ENCODE data around the gene TRPC4.

TRPC4 gene

GRCh38 chr13:37667702-37668101, 201.9 kb downstream of the TRPC4 start:
- DNase-seq = no peak
- H3K4me1 ChIP-seq (ENCODE audit: control extremely low read depth in 1 of 4, control insufficient read depth in 4 of 4, insufficient read depth in 4 of 4, low read length in 3 of 4) = no peaks in the 10 kb centered on the region
- ChIA-PET POLR2A (no interaction called here), CTCF (interaction anchor here (1.2 kb wide), 1 partner anchor 23 kb away, joined by 3 read pairs; no protein-coding TSS in a partner anchor)
- H3K36me3 ChIP-seq (ENCODE audit: control insufficient read depth in 4 of 4, insufficient read depth in 4 of 4, low read length in 3 of 4) = no peaks in the 10 kb centered on the region
- no peaks in the 10 kb centered on the region for H3K9me3 ChIP-seq (ENCODE audit: control extremely low read depth in 1 of 5, control insufficient read depth in 4 of 5, insufficient read depth in 2 of 5, low read depth in 1 of 5, low read length in 4 of 5)
- no peak overlapping the region for H3K4me3 ChIP-seq (ENCODE audit: control insufficient read depth in 1 of 7, extremely low read depth in 1 of 7, insufficient read depth in 4 of 7, low read depth in 2 of 7, low read length in 6 of 7)
- H3K27me3 ChIP-seq (replicated peaks in 2 of 5; ENCODE audit: control insufficient read depth in 4 of 5, insufficient read depth in 5 of 5, low read length in 4 of 5) = no peaks in the 10 kb centered on the region
- 17% methylated on average over 1 of the region's 3 CpGs for WGBS (ENCODE audit: insufficient coverage)
- no peak overlapping the region for H3K27ac ChIP-seq (ENCODE audit: insufficient read depth in 1 of 2, low read depth in 1 of 2, low read length in 2 of 2, poor library complexity in 1 of 2, severe bottlenecking in 2 of 2)

- 80% methylated on average over 1 of the region's 2 CpGs for WGBS (ENCODE audit: insufficient coverage)
- Histone ChIP-seq H3K27ac (ENCODE audit: insufficient read depth in 1 of 2, low read depth in 1 of 2, low read length in 2 of 2, poor library complexity in 1 of 2, severe bottlenecking in 2 of 2) (no peak overlapping the region), H3K27me3 (replicated peaks in 2 of 5; ENCODE audit: control insufficient read depth in 4 of 5, insufficient read depth in 5 of 5, low read length in 4 of 5) (no peaks in the 10 kb centered on the region), H3K4me1 (ENCODE audit: control extremely low read depth in 1 of 4, control insufficient read depth in 4 of 4, insufficient read depth in 4 of 4, low read length in 3 of 4) (no peaks in the 10 kb centered on the region), H3K9me3 (ENCODE audit: control extremely low read depth in 1 of 5, control insufficient read depth in 4 of 5, insufficient read depth in 2 of 5, low read depth in 1 of 5, low read length in 4 of 5) (no peaks in the 10 kb centered on the region), H3K36me3 (ENCODE audit: control insufficient read depth in 4 of 4, insufficient read depth in 4 of 4, low read length in 3 of 4) (no peaks in the 10 kb centered on the region), H3K4me3 (ENCODE audit: control insufficient read depth in 1 of 7, extremely low read depth in 1 of 7, insufficient read depth in 4 of 7, low read depth in 2 of 7, low read length in 6 of 7) (no peak overlapping the region)
- POLR2A ChIA-PET = no interaction called here
- CTCF ChIA-PET = interaction anchor here (0.7 kb wide), 1 partner anchor 89 kb away, joined by 3 read pairs; no protein-coding TSS in a partner anchor
- DNase-seq = no peak
These were observed 203.5 kb downstream of the TRPC4 start for GRCh38 chr13:37666036-37666435.

- POLR2A ChIA-PET = no interaction called here
- H3K4me3 ChIP-seq (ENCODE audit: control insufficient read depth in 1 of 7, extremely low read depth in 1 of 7, insufficient read depth in 4 of 7, low read depth in 2 of 7, low read length in 6 of 7) = no peak overlapping the region
These were observed 204.2 kb downstream of the TRPC4 start for GRCh38 chr13:37665420-37665819.

GRCh38 chr13:37663724-37664123, 205.8 kb downstream of the TRPC4 start:
- ChIA-PET CTCF (no interaction called here), POLR2A (no interaction called here)

More at GRCh38 chr13:37665420-37665819, 204.2 kb downstream of the TRPC4 start:
- Histone ChIP-seq H3K9me3 (ENCODE audit: control extremely low read depth in 1 of 5, control insufficient read depth in 4 of 5, insufficient read depth in 2 of 5, low read depth in 1 of 5, low read length in 4 of 5) (no peaks in the 10 kb centered on the region), H3K4me1 (ENCODE audit: control extremely low read depth in 1 of 4, control insufficient read depth in 4 of 4, insufficient read depth in 4 of 4, low read length in 3 of 4) (no peaks in the 10 kb centered on the region), H3K36me3 (ENCODE audit: control insufficient read depth in 4 of 4, insufficient read depth in 4 of 4, low read length in 3 of 4) (no peaks in the 10 kb centered on the region), H3K27me3 (replicated peaks in 2 of 5; ENCODE audit: control insufficient read depth in 4 of 5, insufficient read depth in 5 of 5, low read length in 4 of 5) (no peaks in the 10 kb centered on the region), H3K27ac (ENCODE audit: insufficient read depth in 1 of 2, low read depth in 1 of 2, low read length in 2 of 2, poor library complexity in 1 of 2, severe bottlenecking in 2 of 2) (no peak overlapping the region)
- DNase-seq = no peak
- no CpG with 5 or more reads among the region's 2 CpGs for WGBS (ENCODE audit: insufficient coverage)
- CTCF ChIA-PET = no interaction called here

GRCh38 chr13:37662624-37663023, 206.9 kb downstream of the TRPC4 start:
- CTCF ChIA-PET = no interaction called here
- Histone ChIP-seq H3K4me1 (ENCODE audit: control extremely low read depth in 1 of 4, control insufficient read depth in 4 of 4, insufficient read depth in 4 of 4, low read length in 3 of 4) (no peaks in the 10 kb centered on the region), H3K27me3 (replicated peaks in 2 of 5; ENCODE audit: control insufficient read depth in 4 of 5, insufficient read depth in 5 of 5, low read length in 4 of 5) (no peaks in the 10 kb centered on the region), H3K9me3 (ENCODE audit: control extremely low read depth in 1 of 5, control insufficient read depth in 4 of 5, insufficient read depth in 2 of 5, low read depth in 1 of 5, low read length in 4 of 5) (no peaks in the 10 kb centered on the region), H3K36me3 (ENCODE audit: control insufficient read depth in 4 of 4, insufficient read depth in 4 of 4, low read length in 3 of 4) (no peaks in the 10 kb centered on the region), H3K4me3 (ENCODE audit: control insufficient read depth in 1 of 7, extremely low read depth in 1 of 7, insufficient read depth in 4 of 7, low read depth in 2 of 7, low read length in 6 of 7) (no peak overlapping the region), H3K27ac (ENCODE audit: insufficient read depth in 1 of 2, low read depth in 1 of 2, low read length in 2 of 2, poor library complexity in 1 of 2, severe bottlenecking in 2 of 2) (no peak overlapping the region)
- 88% methylated on average over 1 of the region's 3 CpGs for WGBS (ENCODE audit: insufficient coverage)
- DNase-seq = no peak
- POLR2A ChIA-PET = no interaction called here

More at GRCh38 chr13:37663724-37664123, 205.8 kb downstream of the TRPC4 start:
- Histone ChIP-seq H3K4me1 (ENCODE audit: control extremely low read depth in 1 of 4, control insufficient read depth in 4 of 4, insufficient read depth in 4 of 4, low read length in 3 of 4) (no peaks in the 10 kb centered on the region), H3K36me3 (ENCODE audit: control insufficient read depth in 4 of 4, insufficient read depth in 4 of 4, low read length in 3 of 4) (no peaks in the 10 kb centered on the region), H3K9me3 (ENCODE audit: control extremely low read depth in 1 of 5, control insufficient read depth in 4 of 5, insufficient read depth in 2 of 5, low read depth in 1 of 5, low read length in 4 of 5) (no peaks in the 10 kb centered on the region), H3K27me3 (replicated peaks in 2 of 5; ENCODE audit: control insufficient read depth in 4 of 5, insufficient read depth in 5 of 5, low read length in 4 of 5) (no peaks in the 10 kb centered on the region), H3K27ac (ENCODE audit: insufficient read depth in 1 of 2, low read depth in 1 of 2, low read length in 2 of 2, poor library complexity in 1 of 2, severe bottlenecking in 2 of 2) (no peak overlapping the region), H3K4me3 (ENCODE audit: control insufficient read depth in 1 of 7, extremely low read depth in 1 of 7, insufficient read depth in 4 of 7, low read depth in 2 of 7, low read length in 6 of 7) (no peak overlapping the region)
- DNase-seq = no peak
- no CpG with 5 or more reads among the region's 4 CpGs for WGBS (ENCODE audit: insufficient coverage)

- no CpG with 5 or more reads among the region's 1 CpG for whole genome bisulfite sequencing (ENCODE audit: insufficient coverage)
- POLR2A ChIA-PET = no interaction called here
- DNase-seq = no peak
- no peak overlapping the region for H3K4me3 ChIP-seq (ENCODE audit: control insufficient read depth in 1 of 7, extremely low read depth in 1 of 7, insufficient read depth in 4 of 7, low read depth in 2 of 7, low read length in 6 of 7)
- H3K4me1 ChIP-seq (ENCODE audit: control extremely low read depth in 1 of 4, control insufficient read depth in 4 of 4, insufficient read depth in 4 of 4, low read length in 3 of 4) = no peaks in the 10 kb centered on the region
- no peaks in the 10 kb centered on the region for H3K36me3 ChIP-seq (ENCODE audit: control insufficient read depth in 4 of 4, insufficient read depth in 4 of 4, low read length in 3 of 4)
- no peaks in the 10 kb centered on the region for H3K9me3 ChIP-seq (ENCODE audit: control extremely low read depth in 1 of 5, control insufficient read depth in 4 of 5, insufficient read depth in 2 of 5, low read depth in 1 of 5, low read length in 4 of 5)
- H3K27ac ChIP-seq (ENCODE audit: insufficient read depth in 1 of 2, low read depth in 1 of 2, low read length in 2 of 2, poor library complexity in 1 of 2, severe bottlenecking in 2 of 2) = no peak overlapping the region
- CTCF ChIA-PET = no interaction called here
- no peaks in the 10 kb centered on the region for H3K27me3 ChIP-seq (replicated peaks in 2 of 5; ENCODE audit: control insufficient read depth in 4 of 5, insufficient read depth in 5 of 5, low read length in 4 of 5)
These were observed 211.6 kb downstream of the TRPC4 start for GRCh38 chr13:37657956-37658355.

- WGBS (ENCODE audit: insufficient coverage) = 86% methylated on average over 1 of the region's 2 CpGs
- ChIA-PET POLR2A (no interaction called here), CTCF (no interaction called here)
- no peak overlapping the region for H3K27ac ChIP-seq (ENCODE audit: insufficient read depth in 1 of 2, low read depth in 1 of 2, low read length in 2 of 2, poor library complexity in 1 of 2, severe bottlenecking in 2 of 2)
- DNase-seq = no peak
- no peaks in the 10 kb centered on the region for H3K9me3 ChIP-seq (ENCODE audit: control extremely low read depth in 1 of 5, control insufficient read depth in 4 of 5, insufficient read depth in 2 of 5, low read depth in 1 of 5, low read length in 4 of 5)
- H3K36me3 ChIP-seq (ENCODE audit: control insufficient read depth in 4 of 4, insufficient read depth in 4 of 4, low read length in 3 of 4) = no peaks in the 10 kb centered on the region
- no peaks in the 10 kb centered on the region for H3K27me3 ChIP-seq (replicated peaks in 2 of 5; ENCODE audit: control insufficient read depth in 4 of 5, insufficient read depth in 5 of 5, low read length in 4 of 5)
- H3K4me3 ChIP-seq (ENCODE audit: control insufficient read depth in 1 of 7, extremely low read depth in 1 of 7, insufficient read depth in 4 of 7, low read depth in 2 of 7, low read length in 6 of 7) = no peak overlapping the region
- H3K4me1 ChIP-seq (ENCODE audit: control extremely low read depth in 1 of 4, control insufficient read depth in 4 of 4, insufficient read depth in 4 of 4, low read length in 3 of 4) = no peaks in the 10 kb centered on the region
These were observed 212.4 kb downstream of the TRPC4 start for GRCh38 chr13:37657134-37657533.

Measured in common myeloid progenitor, CD34-positive (primary cell).